Non-pigmented ciliary epithelial cell (primary cell): ENCODE results near the gene WFDC1.

Experiments
- DNase-seq: peaks from one replicate; pipeline ENCODE4 v3.0.0-alpha.2; 2010; ENCODE audit warnings: low read depth

WFDC1 gene

DNA sequence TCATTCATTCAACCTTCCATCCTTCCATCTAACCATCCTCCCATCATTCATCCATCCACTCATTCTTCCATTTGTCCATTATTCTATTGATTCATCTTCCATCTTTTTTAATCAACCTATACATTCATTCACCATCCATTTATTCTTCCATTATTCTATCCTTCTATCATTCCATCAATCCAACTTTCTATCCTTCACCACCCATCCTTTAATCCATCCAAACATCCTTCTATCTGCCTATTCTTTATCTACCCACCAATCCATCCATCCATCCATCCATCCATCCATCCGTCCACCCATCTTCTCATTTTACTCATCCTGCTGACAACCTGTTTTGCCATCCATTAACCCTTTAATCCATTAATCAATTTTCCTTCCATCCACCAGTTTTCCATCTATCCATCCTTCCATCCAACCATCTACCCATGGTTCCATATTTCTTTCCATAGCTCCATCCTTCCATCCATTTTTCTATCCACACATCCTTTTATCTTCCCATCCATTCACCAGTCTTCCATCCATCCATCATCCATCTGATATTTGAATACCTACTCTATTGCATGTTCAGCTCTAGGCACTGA lies 21.8 kb upstream of the WFDC1 start:
- no peak for DNase-seq

GRCh38 chr16:84274515-84274914 lies 20.2 kb upstream of the WFDC1 start:
- DNase-seq = no peak

GRCh38 chr16:84275585-84276151 lies 19.0 kb upstream of the WFDC1 start:
- no peak for DNase-seq

- DNase-seq = no peak
Measured at GRCh38 chr16:84277244-84277823, 17.3 kb upstream of the WFDC1 start.

DNA sequence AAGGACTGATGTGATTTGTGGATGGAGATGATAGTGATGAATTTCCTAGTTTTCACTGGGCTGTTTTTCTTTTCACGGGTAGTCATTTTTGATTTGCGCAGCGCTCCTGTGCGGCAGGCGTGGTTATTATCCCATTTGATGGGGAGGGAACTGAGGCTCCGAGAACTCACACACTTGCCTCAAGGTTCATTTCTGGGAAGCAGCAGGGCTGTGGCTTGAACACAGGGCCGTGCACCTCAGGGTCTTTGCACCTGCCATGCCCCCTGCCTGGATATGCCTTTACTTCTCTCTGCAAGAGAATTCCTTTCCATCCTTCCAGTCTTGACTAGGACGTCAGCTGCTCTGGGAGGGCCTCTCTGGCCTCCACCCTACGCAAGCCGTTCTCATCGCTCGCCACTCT lies 16.3 kb upstream of the WFDC1 start:
- DNase-seq = no peak

- DNase-seq = no peak
Measured at GRCh38 chr16:84278968-84279367, 15.7 kb upstream of the WFDC1 start.

- no peak for DNase-seq
Measured at GRCh38 chr16:84279881-84280280, 14.8 kb upstream of the WFDC1 start.

GRCh38 chr16:84281074-84281473 lies 13.6 kb upstream of the WFDC1 start:
- DNase-seq = no peak

DNA sequence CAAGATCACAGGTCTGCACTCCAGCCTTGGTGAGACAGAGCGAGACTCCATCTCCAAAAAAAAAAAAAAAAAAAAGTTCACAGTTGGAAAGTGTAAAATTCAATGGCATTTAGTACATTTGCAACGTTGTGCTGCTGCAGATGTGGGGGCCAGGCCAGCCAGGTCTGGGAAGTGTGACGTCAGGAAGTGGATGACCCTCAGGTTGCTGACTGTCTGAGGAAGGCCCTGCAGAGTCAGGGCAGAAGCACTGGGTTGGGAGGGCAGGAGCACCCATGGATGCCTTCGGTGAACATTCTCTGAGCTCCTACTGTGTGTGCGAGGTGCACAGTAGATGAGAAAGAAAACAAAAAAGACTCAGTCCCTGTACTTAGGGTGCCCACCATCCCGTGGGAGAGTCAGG lies 12.1 kb upstream of the WFDC1 start:
- no peak for DNase-seq

DNA sequence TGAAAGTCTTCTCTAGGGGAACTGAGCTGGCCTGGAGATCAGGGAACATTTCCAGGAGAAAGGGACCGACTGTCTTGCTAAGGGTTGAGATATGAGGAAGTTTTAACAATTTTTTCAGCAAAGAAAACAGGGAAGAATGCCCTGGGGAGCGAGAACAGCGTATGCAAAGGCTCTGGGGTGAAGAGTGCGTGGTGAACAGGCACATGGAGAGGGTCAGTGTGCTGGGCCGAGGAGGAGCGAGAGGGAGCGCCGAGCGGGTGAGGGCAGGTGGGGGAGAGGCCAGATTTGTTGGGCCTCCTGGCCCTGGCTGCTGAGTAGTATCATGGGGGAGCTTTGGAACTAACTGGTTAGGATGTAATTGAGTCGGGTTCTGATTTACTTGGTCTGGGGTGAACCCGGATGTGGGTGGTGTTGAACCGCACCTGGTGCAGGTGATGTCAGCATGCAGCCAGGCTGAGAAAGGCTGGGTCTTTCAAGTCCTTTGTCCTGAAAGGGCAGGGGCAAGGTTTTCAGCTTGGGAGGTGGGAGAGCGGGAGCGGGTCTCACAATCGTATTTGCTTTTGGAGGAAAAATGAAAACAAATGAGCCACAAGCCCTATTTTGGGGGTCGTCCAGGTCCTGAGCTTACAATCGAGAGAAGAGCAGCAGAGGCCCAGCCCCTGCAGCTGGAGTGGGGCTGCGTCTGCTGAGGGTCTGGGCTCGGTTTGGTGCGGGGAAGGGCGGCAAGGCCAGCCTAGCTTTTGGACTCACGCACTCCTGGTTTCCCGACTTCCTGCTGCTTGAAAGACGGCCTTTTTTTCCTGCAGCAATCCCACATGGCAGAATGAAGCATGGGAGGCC lies 11.1 kb upstream of the WFDC1 start:
- DNase-seq = no peak

DNA sequence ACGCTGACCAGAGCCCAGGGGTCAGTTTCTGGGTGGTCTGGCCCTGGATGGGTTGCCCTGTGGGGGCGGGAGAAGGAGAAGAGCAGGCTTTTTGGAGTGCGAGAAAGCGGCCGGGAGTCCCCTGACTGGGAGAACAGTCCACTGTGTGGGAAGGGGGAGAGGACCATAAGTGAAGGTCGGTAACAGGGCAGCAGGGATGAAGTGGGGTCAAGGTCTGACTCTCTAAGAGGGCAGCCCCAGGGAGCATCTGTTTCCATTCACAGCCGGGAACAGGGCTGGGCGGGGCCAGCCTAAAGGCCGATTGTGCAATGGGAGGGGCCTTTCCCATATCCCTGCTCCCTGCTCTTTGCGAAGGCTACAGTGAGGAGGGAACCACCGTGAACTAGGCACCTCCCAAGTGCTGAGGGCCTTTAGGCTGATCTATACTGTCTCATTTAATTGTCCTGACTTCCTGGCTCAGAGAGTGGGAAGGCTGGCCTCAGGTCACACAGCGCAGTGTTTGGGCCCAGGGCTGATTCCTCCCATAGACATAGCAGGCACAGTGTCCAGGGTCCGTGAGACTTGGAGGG lies 10.4 kb upstream of the WFDC1 start:
- no peak for DNase-seq

GRCh38 chr16:84286578-84287240 lies 8.0 kb upstream of the WFDC1 start:
- DNase-seq = no peak

DNA sequence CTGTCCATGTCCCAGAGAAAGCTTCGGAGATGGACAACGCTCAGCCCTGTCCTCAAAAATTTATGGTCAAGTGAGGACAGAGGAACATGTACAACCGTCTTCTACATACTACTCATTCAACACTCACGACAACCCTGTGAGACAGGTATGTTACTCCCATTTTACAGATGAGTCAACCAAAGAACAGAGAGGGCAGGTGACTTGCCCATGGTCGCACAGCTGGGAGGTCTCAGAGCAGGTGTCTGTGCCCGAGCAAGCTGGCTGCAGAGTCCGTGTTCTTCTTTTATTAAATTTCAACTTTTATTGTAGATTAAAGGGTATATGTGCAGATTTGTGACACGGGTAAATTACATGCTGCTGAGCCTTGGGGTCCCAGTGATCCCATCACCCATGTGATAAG lies 5.8 kb upstream of the WFDC1 start:
- no peak for DNase-seq

GRCh38 chr16:84291226-84291625 lies 3.5 kb upstream of the WFDC1 start:
- no peak for DNase-seq

DNA sequence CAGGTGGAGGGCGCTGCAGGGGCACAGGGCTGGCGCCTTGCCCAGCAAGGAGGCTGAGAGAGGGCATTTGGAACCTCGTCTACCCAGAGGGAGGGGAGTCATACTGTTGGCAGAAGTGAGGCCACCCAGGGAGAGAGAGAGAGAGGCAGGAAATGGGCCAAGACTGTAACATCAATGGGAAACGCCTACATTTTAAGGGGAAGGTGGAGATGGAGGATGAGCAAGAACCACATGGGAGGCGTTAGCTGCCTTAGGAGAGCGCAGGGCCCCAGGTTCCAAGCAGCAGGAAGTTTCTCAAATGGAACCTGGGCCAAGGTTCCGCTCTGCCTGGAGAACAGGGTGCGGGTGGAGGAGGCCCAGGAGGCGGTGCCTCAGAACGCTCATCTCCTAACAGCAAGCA lies 2.7 kb upstream of the WFDC1 start:
- DNase-seq = no peak

DNA sequence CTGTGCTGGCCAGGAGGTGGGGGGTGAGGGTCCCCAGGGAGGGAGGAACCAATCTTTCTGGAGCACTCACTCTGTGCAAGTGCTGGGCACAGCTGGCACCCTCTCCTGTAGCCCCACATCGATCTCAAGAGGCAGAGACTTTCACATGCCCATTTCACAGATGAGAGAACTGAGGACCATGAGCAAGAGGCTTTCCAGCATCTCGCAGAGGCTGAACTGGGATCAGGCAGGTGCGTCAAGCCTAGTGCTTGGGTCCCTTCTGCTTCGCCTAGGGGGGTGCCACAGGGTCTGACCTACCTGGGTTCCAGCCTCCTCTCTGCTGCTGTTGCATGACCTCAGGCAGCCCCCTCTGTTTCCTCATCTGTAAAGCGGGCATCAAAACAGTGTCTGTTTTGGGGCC lies 1.3 kb upstream of the WFDC1 start:
- no peak for DNase-seq

GRCh38 chr16:84294117-84294516 lies 561 bp upstream of the WFDC1 start:
- no peak for DNase-seq

GRCh38 chr16:84295203-84295860 lies 654 bp downstream of the WFDC1 start:
- no peak for DNase-seq

- DNase-seq = no peak
Measured at GRCh38 chr16:84298376-84298899, 3.8 kb downstream of the WFDC1 start.

DNA sequence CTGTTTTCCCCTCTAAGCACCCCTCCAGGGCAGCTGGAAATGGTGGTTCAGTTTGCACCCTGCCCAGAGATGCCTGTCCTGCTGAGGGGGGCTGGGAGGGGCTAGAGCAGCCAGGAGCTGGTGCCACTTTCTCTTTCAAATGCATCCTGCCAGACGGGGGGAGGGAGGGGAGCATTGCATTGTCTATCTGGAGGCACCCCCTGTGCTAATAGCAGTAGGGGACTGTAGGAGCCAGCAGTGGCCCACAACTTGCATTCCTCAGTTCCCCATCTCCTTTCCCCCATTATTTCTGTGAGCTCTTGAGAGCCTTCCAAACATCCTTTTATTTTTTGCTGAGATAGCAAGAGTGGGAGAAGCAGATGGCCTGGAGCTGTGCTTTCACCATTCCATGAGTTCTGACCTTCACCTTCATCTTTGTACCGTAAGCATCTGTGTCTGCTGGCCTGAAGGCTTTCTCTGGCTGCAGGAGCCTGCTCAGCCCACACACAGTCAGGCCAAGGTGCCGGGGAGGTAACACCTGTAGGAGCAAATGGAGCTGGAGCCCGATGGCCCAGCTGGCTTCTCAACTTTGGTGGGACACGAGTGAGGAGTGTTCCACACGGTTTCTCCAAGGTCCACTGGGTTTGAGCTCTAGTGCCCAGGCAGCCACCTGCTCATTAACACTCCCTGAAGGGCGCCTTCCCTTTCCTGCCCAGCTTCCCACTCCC lies 5.2 kb downstream of the WFDC1 start:
- DNase-seq = no peak
